ENCODE results near the gene PLK1. TPM values are rescaled to one million over a fixed set of nuclear protein-coding genes. Genes with fewer than 3 reads are reported as not detected.

The PLK1 gene
- total RNA-seq, 1 donor from 2014 or later = 8.1 TPM

DNA sequence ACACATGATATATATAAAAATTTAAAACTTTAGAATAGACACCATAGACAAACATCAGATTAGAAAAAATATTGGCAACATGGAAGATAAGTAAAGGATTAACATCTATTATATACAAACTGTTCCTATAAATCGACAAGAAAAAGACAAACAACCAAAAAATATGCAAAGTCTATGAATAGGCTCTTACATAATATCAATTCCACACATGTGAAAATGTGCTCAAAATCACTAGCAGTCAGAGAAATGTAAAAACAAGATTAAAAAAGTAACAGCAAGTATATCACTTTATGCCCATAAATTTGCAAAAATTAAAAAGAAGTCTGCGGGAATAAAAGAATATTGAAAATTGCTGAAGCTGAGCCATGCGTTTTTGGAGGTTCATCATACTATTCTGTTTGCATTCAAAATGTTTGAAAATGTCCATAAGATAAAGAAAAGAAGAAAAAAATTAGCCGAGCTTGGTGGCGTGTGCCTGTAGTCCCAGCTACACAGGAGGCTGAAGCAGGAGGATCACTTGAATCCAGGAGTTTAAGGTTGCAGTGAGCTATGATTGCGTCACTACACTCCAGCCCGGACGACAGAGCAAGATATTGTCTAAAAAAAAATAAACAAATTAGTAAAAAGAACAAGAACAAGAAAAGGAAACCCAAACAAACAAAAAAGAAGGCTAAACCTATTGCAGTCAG is 45.6 kb downstream of the PLK1 start:
- intact Hi-C loops (cut with DNase I) = no loop called here
- Histone ChIP-seq H3K27ac (no peak overlapping the region), H3K36me3 (no peaks in the 10 kb centered on the region), H3K27me3 (no peaks in the 10 kb centered on the region), H3K4me3 (no peak overlapping the region), H3K9me3 (no peaks in the 10 kb centered on the region), H3K4me1 (no peaks in the 10 kb centered on the region)
- no peak for DNase-seq (ENCODE audit: extremely low spot score in 2 of 2)
- no peak for TF ChIP-seq POLR2A (IDR thresholded peaks at IDR 0.05)
- no peak for TF ChIP-seq CTCF (IDR thresholded peaks at IDR 0.05)
- TF ChIP-seq POLR2AphosphoS5 (IDR thresholded peaks at IDR 0.05; ENCODE audit: insufficient read depth in 1 of 2, low read depth in 1 of 2) = no peak

GRCh38 chr16:23724785-23725131 is 46.1 kb downstream of the PLK1 start:
- Histone ChIP-seq H3K4me3 (no peak overlapping the region), H3K27ac (no peak overlapping the region), H3K4me1 (no peaks in the 10 kb centered on the region), H3K27me3 (no peaks in the 10 kb centered on the region), H3K36me3 (no peaks in the 10 kb centered on the region), H3K9me3 (no peaks in the 10 kb centered on the region)
- TF ChIP-seq CTCF (IDR thresholded peaks at IDR 0.05) (no peak), POLR2AphosphoS5 (IDR thresholded peaks at IDR 0.05; ENCODE audit: insufficient read depth in 1 of 2, low read depth in 1 of 2) (no peak), POLR2A (IDR thresholded peaks at IDR 0.05) (no peak)
- intact Hi-C loops (cut with DNase I) = no loop called here
- DNase-seq (ENCODE audit: extremely low spot score in 2 of 2) = no peak

- Histone ChIP-seq H3K4me3 (no peak overlapping the region), H3K4me1 (no peaks in the 10 kb centered on the region), H3K9me3 (no peaks in the 10 kb centered on the region), H3K27me3 (no peaks in the 10 kb centered on the region), H3K36me3 (no peaks in the 10 kb centered on the region), H3K27ac (no peak overlapping the region)
- TF ChIP-seq POLR2A (IDR thresholded peaks at IDR 0.05) = no peak
- TF ChIP-seq CTCF (IDR thresholded peaks at IDR 0.05) = no peak
- TF ChIP-seq POLR2AphosphoS5 (IDR thresholded peaks at IDR 0.05; ENCODE audit: insufficient read depth in 1 of 2, low read depth in 1 of 2) = no peak
- DNase-seq (ENCODE audit: extremely low spot score in 2 of 2) = no peak
- intact Hi-C loops (cut with DNase I) = no loop called here
These were observed 48.0 kb downstream of the PLK1 start for GRCh38 chr16:23726710-23727109.

DNA sequence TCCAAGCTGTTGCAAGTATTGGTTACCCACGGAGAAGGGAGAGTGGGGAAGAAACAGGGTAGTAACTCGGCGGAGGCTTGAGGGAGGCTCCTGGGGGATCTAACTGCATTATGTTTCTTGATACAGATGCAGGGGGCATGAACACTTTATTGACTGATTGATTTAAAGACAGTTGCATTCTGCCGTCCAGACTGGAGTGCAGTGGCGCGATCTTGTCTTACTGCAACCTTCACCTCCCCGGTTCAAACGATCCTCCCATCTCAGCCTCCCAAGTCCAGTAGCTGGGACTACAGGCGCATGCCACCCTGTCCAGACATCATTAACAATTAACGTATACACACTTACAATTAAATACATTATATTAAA is 49.4 kb downstream of the PLK1 start:
- Histone ChIP-seq H3K36me3 (no peaks in the 10 kb centered on the region), H3K9me3 (no peaks in the 10 kb centered on the region), H3K27ac (no peak overlapping the region), H3K4me3 (no peak overlapping the region), H3K27me3 (no peaks in the 10 kb centered on the region), H3K4me1 (no peaks in the 10 kb centered on the region)
- DNase-seq (ENCODE audit: extremely low spot score in 2 of 2) = no peak
- intact Hi-C loops (cut with DNase I) = no loop called here
- TF ChIP-seq POLR2A (IDR thresholded peaks at IDR 0.05) = no peak
- no peak for TF ChIP-seq POLR2AphosphoS5 (IDR thresholded peaks at IDR 0.05; ENCODE audit: insufficient read depth in 1 of 2, low read depth in 1 of 2)
- no peak for TF ChIP-seq CTCF (IDR thresholded peaks at IDR 0.05)

DNA sequence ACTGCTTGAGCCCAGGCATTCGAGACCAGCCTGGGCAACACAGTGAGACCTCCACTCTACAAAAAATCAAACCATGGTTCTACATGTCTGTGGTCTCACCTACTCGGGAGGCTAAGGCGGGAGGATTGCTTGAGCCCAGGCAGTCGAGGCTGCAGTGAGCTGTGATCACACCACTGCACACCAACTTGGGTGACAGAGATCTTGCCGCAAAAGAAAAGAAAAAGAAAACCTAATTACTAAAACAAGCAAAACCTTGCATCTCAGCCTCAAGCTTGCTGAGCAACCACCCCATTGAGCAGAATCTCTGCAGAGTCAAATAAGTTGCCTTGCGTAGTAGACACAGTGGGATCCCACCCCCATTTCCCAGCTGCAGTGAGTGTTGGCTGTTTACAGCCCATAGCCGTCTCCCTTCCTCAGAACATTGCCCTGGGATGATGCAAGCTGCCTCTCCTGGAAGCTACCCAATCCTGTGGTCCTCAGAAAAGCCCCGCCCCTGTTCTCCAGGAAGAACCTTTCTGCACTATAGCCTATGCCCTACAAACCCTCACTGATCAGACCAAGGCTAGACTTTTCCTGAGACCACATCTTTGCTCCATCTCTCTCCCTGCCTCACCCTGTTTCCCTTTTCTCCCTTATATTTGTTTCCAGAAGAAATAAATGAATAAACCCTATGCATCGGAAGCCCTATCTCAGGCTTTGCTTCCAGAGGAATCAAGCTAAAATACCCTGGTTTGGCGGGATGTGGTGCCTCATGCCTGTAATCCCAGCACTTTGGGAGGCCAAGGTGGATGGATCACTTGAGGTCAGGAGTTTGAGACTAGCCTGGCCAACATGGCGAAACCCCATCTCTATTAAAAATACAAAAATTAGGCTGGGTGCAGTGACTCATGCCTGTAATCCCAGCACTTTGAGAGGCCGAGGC is 51.1 kb downstream of the PLK1 start:
- no peaks in the 10 kb centered on the region for H3K27me3 ChIP-seq
- TF ChIP-seq CTCF (IDR thresholded peaks at IDR 0.05) = no peak
- TF ChIP-seq POLR2A (IDR thresholded peaks at IDR 0.05) = no peak
- TF ChIP-seq POLR2AphosphoS5 (IDR thresholded peaks at IDR 0.05; ENCODE audit: insufficient read depth in 1 of 2, low read depth in 1 of 2) = no peak
- H3K4me3 ChIP-seq = no peak overlapping the region
- intact Hi-C loops (cut with DNase I) = no loop called here
- no peak overlapping the region for H3K27ac ChIP-seq
- H3K9me3 ChIP-seq = no peaks in the 10 kb centered on the region
- H3K36me3 ChIP-seq = no peaks in the 10 kb centered on the region
- no peak for DNase-seq (ENCODE audit: extremely low spot score in 2 of 2)
- H3K4me1 ChIP-seq = no peaks in the 10 kb centered on the region

Data from vagina (tissue), 2 donors.